NCI-H1105 treated with DMSO at 0.1 percent for 48 hours (cell line): Measurements from ENCODE around the gene COL23A1.

Source experiments
- DNase-seq: peaks from one replicate; lab custom pipeline; 2025; lab: John Stamatoyannopoulos, UW

Gene COL23A1

GRCh38 chr5:178283520-178283919 is 306.7 kb downstream of the COL23A1 start:
- no peak for DNase-seq

GRCh38 chr5:178282391-178282790 is 307.8 kb downstream of the COL23A1 start:
- DNase-seq = no peak

- DNase-seq = no peak
Observed at GRCh38 chr5:178281331-178281730, 308.9 kb downstream of the COL23A1 start.

- no peak for DNase-seq
Observed at GRCh38 chr5:178280631-178281030, 309.6 kb downstream of the COL23A1 start.

GRCh38 chr5:178279723-178280438 is 310.3 kb downstream of the COL23A1 start:
- peak; percentile 22 for DNase-seq

GRCh38 chr5:178279026-178279722 is 311.0 kb downstream of the COL23A1 start:
- DNase-seq = no peak

- DNase-seq = no peak
Observed at GRCh38 chr5:178278358-178279023, 311.7 kb downstream of the COL23A1 start.

GRCh38 chr5:178277866-178278265 is 312.3 kb downstream of the COL23A1 start:
- no peak for DNase-seq

- DNase-seq = no peak
Observed at GRCh38 chr5:178277346-178277745, 312.8 kb downstream of the COL23A1 start.

- no peak for DNase-seq
Observed at GRCh38 chr5:178274781-178275537, 315.2 kb downstream of the COL23A1 start.

- no peak for DNase-seq
Observed at GRCh38 chr5:178273665-178274541, 316.3 kb downstream of the COL23A1 start.

GRCh38 chr5:178273041-178273440 is 317.2 kb downstream of the COL23A1 start:
- DNase-seq = no peak

- no peak for DNase-seq
Observed at GRCh38 chr5:178272591-178272990, 317.6 kb downstream of the COL23A1 start.

GRCh38 chr5:178271726-178272479 is 318.3 kb downstream of the COL23A1 start:
- DNase-seq = no peak

- no peak for DNase-seq
Observed at GRCh38 chr5:178271231-178271630, 319.0 kb downstream of the COL23A1 start.

GRCh38 chr5:178269499-178269898 is 320.7 kb downstream of the COL23A1 start:
- no peak for DNase-seq

GRCh38 chr5:178267876-178268275 is 322.3 kb downstream of the COL23A1 start:
- no peak for DNase-seq

GRCh38 chr5:178267245-178267644 is 322.9 kb downstream of the COL23A1 start:
- DNase-seq = no peak

GRCh38 chr5:178266581-178266980 is 323.6 kb downstream of the COL23A1 start:
- DNase-seq = no peak

GRCh38 chr5:178265746-178266145 is 324.4 kb downstream of the COL23A1 start:
- DNase-seq = no peak

- no peak for DNase-seq
Observed at GRCh38 chr5:178264044-178264443, 326.1 kb downstream of the COL23A1 start.
